ENCODE measurements around the gene DIP2C.

DNA sequence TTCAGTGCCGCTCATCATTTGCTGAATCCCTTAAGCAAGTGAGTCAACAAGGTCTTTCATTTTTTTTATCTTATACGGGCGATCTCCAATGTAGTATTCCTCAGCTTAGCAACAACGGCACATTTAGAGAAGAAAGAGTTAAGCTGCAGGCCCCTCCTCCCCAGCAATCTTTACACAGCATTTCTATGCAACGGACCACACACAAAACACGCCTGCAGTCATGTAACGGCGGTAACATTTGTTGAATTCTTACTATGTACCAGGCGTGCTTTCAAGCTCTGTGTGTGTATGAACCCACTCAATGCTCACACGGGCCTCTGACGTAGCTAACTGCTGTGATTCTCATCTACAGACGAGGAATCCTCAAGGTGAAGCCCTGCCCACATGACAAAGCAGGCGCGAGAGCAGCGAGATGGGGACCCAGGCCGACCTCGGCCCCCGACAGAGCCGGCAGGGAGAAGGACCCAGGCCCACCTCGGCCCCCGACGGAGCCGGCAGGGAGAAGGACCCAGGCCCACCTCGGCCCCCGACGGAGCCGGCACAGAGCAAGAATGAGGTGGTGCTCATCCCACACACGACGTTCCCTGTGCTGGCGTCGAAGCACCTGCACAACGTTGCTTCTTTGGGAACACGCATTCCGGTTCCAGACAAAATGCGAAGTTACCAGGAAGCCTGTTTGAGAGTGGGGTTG lies 313.5 kb downstream of the DIP2C start:
- TF ChIP-seq, protein P1, sequence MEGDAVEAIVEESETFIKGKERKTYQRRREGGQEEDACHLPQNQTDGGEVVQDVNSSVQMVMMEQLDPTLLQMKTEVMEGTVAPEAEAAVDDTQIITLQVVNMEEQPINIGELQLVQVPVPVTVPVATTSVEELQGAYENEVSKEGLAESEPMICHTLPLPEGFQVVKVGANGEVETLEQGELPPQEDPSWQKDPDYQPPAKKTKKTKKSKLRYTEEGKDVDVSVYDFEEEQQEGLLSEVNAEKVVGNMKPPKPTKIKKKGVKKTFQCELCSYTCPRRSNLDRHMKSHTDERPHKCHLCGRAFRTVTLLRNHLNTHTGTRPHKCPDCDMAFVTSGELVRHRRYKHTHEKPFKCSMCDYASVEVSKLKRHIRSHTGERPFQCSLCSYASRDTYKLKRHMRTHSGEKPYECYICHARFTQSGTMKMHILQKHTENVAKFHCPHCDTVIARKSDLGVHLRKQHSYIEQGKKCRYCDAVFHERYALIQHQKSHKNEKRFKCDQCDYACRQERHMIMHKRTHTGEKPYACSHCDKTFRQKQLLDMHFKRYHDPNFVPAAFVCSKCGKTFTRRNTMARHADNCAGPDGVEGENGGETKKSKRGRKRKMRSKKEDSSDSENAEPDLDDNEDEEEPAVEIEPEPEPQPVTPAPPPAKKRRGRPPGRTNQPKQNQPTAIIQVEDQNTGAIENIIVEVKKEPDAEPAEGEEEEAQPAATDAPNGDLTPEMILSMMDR (conservative IDR thresholded peaks at IDR 0.05 in 1 of 2, IDR thresholded peaks at IDR 0.05 in 1 of 2; ENCODE audit: extremely low read depth in 1 of 2, insufficient read depth in 1 of 2, low read depth in 1 of 2, low read length in 2 of 2) = no peak
- no peak for TF ChIP-seq EZH2 (IDR thresholded peaks at IDR 0.05; ENCODE audit: borderline replicate concordance, low read length)

All from mammary epithelial cell (primary cell).